EL (cell line): ENCODE results near the gene EPPIN.

Experiments used
- DNase-seq: peaks from one replicate; pipeline ENCODE4 v3.0.0-alpha.2; 2016

The EPPIN gene

DNA sequence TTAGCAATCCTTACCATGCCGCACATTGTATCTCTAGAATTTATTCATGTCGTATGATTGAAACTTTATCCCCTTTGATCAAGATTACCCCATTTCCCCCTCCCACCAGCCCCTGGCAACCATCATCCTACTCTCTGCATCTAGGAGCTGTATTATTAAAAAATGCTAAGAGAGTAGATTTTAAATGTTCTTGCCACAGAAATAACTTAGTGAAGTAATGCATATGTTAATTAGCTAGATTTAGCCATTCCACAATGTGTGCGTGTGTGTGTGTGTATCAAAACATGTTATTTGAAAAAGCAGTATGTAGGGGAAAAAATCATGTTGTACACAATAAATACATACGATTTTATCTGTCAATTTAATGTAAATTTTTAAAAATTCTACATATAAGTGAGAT is 19.9 kb downstream of the EPPIN start:
- no peak for DNase-seq

DNA sequence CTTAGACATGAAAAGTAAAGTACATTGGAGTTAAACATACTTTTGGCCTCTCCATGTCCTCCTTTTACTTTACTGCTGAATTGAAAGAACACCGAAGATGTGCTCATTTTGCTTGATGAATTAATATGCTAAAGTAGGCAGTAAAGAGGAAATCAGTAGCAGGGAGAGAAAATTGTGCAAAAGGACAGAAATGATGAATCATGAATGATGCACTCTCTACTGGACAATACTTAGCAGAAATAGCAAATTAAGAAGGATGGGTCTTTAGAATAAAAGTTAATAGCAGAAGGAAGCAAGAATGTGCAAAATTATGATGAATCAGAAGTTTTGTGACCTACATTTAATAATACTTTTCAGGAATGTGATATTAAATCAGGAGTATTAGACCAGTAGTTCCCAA is 23.4 kb downstream of the EPPIN start:
- DNase-seq, result no peak

- DNase-seq, result no peak
Measured at GRCh38 chr20:45518282-45518681, 28.9 kb downstream of the EPPIN start.

DNA sequence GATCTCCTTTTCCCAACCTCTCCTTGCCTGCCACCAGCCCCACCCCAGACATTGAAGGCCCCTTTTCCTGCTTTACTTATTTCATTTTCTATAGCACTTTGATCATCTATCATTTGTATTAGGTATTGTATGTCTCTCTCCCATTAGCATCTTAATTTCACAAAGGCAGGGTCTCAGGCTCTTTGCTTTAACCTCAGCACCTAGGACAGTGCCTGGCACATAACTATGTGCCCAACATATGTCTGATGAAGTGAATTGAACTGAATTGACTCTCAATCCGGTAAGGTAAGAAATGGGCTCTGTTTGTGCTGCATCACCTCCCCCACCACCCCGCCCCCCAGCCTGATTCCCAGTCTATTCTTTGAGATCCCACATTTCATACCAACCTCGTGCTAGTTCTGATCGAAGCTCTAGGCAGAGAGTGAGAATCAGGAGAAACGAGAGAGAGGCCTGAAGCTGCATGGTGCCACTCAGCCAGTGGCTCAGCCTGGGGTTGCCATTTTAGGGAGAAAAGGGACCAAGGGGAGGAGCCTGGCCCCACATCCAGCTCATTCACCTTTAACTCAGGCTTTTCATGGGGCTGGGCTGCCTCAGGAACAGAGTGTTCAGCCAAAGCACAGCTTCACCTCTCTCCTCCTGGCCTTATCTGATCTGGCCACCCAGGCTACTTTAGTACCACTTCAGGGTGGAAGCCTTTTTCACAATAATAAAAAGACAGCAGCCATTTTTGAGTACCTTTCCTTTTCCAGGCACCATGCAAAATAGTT is 31.9 kb downstream of the EPPIN start, which contains the start of gene SPINT3:
Gene SPINT3, minus strand, starts transcription at position 476 of the 767 bp plus-strand sequence. Its CDS starts 14 bp downstream, at position 462.
- no peak for DNase-seq

DNA sequence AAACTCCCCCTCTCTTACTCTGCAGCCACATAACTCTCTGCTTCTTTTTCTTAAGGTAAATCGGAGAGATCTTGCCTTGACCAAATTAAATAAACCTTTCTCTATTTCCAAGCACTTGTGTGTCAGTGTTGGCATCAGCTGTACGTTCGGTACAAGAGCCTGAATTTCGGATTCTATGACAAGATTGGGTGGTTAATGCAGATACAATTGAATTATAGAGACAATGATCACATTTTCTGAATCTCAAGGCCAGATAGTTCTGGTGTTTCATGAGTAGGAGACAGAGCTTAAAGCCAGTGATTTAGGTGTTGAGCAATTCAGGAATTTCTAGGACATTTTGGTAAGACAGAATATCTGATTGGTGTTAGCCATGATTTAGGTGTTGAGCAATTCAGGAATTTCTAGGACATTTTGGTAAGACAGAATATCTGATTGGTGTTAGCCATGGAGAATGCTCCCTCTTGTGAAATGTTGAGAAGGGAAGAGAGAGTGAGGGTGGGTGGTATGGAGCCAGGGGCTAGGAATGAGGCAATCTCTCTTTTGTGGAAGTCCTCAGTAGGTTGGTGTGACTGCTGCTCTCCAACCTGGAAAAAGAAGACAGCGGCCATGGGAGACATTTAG is 36.8 kb downstream of the EPPIN start:
- DNase-seq, result no peak

DNA sequence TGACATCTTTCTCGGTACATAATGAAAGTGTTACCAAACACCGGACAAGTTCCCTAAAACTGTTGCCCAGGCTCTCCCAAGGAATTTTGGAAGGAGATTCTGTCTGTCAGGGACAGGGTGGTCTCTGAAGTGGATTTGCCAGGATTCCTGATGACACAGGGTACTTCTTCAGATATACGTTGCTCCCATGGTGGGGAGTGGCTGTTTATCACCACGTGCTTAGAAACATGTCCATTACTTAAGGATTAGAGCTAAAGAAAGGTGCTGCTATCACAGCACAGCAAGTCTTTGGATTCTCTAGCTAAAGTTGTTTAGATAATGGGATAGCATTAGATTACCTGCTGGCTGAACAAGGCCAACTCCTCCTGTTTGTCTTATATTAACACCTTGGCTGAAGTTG is 38.1 kb downstream of the EPPIN start:
- DNase-seq, result no peak

GRCh38 chr20:45508068-45508886 is 38.9 kb downstream of the EPPIN start:
- no peak for DNase-seq

- DNase-seq, result no peak
Measured at GRCh38 chr20:45507011-45507820, 40.0 kb downstream of the EPPIN start.

DNA sequence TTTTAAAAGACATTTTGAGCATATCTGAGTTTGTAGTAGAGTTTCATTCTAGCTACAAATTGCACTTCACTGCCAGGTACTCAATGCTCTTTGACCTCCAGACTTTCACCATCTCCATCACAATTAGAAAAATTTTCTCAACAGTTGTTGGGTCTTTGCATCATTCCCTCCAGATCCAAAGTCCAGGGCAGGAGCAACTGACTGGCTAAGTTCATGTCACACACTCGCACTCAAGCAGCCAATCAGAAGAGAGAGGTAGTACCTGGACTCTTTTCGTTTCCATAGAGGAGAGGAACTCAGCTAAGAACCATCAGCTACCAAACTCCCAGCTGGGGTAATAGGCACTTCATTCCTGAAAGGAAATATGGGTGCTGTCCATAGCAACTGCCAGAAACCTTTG is 40.8 kb downstream of the EPPIN start:
- no peak for DNase-seq

DNA sequence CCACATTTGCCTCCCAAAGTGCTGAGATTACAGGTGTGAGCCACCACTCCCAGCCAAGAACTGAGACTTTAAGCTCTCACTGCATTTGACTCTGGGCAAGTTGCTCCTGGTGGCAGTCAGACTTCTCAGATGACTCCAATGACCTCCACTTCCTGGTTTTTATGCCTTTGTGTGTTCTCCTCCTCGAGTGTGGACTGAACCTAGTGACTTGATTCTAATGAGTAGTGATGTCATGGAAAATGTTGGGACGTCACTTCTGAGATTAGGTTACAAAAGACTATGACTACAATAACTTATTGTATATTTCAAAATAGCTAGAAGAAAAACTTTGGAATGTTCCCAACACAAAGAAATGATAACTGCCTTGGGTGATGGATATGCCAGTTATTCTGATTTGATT is 43.8 kb downstream of the EPPIN start:
- DNase-seq, result no peak

GRCh38 chr20:45502561-45502960 is 44.6 kb downstream of the EPPIN start:
- no peak for DNase-seq

GRCh38 chr20:45501600-45501999 is 45.6 kb downstream of the EPPIN start:
- DNase-seq, result no peak

DNA sequence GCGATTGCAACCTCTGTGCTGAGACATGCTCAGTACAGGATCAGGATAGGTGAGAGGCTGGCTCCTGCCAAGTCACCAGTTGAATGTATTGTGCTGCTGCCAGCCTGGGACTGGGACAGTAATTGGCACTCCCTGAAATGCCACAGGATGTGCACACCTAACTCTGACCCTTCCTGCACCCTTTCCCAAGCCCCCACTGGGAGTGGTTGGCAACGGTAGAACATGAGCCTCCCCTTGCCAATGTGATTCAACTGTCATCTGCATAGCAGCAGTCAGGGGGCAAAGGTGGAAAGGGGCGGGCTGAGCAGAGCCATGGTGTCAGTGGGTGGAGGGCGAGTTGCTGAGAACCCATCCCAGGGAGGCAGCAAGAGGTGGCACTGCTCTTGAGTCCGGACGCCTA is 47.2 kb downstream of the EPPIN start:
- no peak for DNase-seq

DNA sequence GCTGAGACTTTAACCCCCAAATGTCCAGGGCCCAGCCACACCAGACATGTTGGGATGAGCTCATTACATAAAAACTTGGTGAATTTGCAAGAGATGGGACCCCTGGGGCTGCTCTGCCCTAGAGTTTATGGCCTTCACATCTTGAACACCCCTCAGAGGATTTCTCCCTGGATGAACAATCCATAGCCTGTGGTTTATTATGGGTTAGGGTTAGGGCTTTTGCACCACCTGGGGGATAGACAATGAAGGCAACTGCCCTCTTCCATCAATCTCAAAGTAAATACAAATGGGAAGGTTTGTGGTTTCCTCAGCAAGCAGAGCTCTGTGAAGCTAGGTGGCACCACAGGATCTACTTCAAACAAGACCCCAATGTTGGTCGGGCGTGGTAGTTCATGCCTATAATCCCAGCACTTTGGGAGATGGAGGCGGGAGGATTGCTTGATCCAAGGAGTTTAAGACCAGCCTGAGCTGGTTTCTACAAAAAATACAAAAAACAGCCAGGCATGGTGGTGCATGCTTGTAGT is 49.2 kb downstream of the EPPIN start:
- no peak for DNase-seq

DNA sequence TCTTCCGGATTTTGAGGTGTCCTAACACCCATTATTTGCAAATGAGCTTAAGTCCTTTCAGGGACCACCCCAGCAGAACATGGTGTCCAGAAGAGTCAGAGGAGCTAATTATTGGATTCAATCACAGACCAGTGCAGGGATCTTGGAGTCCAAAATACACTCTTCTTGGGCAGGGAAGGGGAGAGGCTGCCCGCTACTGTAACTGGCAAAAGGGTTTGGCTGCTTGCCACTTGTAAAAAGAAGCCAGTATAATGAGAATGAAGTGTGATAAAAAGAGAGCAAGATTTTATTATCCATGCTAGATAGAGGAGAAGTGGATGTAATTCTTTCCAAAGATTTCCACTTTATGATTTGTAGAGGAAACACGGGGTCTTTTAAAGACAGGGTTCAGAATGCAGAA is 51.0 kb downstream of the EPPIN start:
- no peak for DNase-seq

- no peak for DNase-seq
Measured at GRCh38 chr20:45495501-45495941, 51.7 kb downstream of the EPPIN start.
